ENCODE measurements around the gene MRC2. TPM values are rescaled to one million over a fixed set of nuclear protein-coding genes. Genes with fewer than 3 reads are reported as not detected.

MRC2 gene
- total and polyA plus RNA-seq, 3 donors from 2014 or later = 32.9 to 60.9 (median 40.3) TPM

DNA sequence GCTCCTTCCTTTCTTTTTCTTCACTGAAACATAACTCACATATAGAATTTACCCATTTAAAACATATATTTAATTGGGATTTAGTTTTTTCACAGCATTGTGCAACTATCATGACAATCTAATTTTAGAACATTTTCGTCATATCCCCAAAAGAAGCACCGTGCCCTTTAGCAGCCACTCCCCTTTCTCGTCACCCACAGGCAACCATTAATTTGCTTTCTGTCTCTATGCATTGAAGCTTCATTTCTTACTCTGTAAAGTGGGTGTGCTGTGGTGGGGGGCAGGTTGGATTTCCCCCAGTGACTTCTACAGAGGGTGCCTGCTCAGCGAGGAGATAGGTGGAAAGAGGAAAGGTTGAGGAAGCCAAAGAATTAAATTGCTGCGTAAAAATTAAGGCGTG, 35.8 kb downstream of the MRC2 start:
- Histone ChIP-seq H3K27ac (no peak overlapping the region), H3K36me3 (ENCODE audit: low read depth, missing control alignments) (no peaks in the 10 kb centered on the region), H3K4me3 (no peak overlapping the region), H3K9me3 (no peaks in the 10 kb centered on the region), H3K4me1 (peaks cover 4% of the 10 kb centered on the region), H3K27me3 (no peaks in the 10 kb centered on the region)
- intact Hi-C loops (cut with DNase I; ENCODE audit: low total_unique reads) = no loop called here
- no peak for TF ChIP-seq POLR2A (IDR thresholded peaks at IDR 0.05)
- TF ChIP-seq, protein P1, sequence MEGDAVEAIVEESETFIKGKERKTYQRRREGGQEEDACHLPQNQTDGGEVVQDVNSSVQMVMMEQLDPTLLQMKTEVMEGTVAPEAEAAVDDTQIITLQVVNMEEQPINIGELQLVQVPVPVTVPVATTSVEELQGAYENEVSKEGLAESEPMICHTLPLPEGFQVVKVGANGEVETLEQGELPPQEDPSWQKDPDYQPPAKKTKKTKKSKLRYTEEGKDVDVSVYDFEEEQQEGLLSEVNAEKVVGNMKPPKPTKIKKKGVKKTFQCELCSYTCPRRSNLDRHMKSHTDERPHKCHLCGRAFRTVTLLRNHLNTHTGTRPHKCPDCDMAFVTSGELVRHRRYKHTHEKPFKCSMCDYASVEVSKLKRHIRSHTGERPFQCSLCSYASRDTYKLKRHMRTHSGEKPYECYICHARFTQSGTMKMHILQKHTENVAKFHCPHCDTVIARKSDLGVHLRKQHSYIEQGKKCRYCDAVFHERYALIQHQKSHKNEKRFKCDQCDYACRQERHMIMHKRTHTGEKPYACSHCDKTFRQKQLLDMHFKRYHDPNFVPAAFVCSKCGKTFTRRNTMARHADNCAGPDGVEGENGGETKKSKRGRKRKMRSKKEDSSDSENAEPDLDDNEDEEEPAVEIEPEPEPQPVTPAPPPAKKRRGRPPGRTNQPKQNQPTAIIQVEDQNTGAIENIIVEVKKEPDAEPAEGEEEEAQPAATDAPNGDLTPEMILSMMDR (IDR thresholded peaks at IDR 0.05) = no peak
- DNase-seq = no peak
- 85 to 86% methylated on average over 6 of the region's 6 CpGs for WGBS, 2 donors

DNA sequence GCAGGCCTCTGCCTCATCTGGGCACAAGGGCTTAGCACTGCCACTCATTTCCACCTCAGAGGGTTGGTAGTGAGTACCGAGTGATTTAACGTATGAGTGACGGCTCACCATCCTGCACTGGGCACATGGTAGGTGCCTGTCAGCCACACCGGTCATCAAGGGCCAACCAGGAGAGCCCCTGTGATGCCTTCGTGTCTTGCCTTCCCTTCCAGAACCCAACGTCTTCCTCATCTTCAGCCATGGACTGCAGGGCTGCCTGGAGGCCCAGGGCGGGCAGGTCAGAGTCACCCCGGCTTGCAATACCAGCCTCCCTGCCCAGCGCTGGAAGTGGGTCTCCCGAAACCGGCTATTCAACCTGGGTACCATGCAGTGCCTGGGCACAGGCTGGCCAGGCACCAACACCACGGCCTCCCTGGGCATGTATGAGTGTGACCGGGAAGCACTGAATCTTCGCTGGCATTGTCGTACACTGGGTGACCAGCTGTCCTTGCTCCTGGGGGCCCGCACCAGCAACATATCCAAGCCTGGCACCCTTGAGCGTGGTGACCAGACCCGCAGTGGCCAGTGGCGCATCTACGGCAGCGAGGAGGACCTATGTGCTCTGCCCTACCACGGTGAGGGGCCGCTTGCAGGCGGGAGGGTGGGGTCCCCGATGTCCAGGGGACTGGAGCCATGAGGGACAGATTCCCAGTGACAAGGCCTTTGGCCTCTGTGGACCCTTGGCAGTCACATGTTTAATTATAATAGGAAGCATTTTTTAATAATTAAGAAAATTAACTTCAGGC, 37.1 kb downstream of the MRC2 start:
- no peak for DNase-seq
- Histone ChIP-seq H3K4me1 (no peaks in the 10 kb centered on the region), H3K27me3 (no peaks in the 10 kb centered on the region), H3K27ac (no peak overlapping the region), H3K9me3 (no peaks in the 10 kb centered on the region), H3K4me3 (no peak overlapping the region), H3K36me3 (ENCODE audit: low read depth, missing control alignments) (no peaks in the 10 kb centered on the region)
- intact Hi-C loops (cut with DNase I; ENCODE audit: low total_unique reads) = no loop called here
- 85 to 95% methylated on average over 13 to 25 of the region's 25 CpGs for WGBS, 2 donors
- TF ChIP-seq POLR2A (IDR thresholded peaks at IDR 0.05) = no peak
- TF ChIP-seq, protein P1 (IDR thresholded peaks at IDR 0.05) = no peak

DNA sequence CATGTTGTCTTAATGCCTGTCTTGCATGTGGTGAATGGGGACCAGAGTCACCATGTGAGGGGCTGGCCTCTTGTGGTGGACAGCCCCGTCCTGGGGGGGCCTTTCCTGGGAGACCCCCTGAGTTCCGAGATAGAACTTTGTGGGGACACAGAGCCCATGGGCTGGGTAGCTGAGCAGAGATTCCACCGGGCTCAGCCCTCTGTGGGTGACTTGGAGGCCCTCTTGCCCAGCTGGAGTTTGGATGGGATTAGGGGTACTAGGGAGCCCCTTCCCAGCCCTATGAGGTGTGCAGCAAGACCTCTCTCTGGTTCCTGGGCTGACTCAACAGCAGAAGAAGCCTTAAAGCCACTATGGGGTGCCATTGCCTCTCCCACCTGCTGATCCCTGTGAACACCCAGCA, 38.1 kb downstream of the MRC2 start:
- Histone ChIP-seq H3K27me3 (no peaks in the 10 kb centered on the region), H3K4me1 (no peaks in the 10 kb centered on the region), H3K27ac (no peak overlapping the region), H3K36me3 (ENCODE audit: low read depth, missing control alignments) (no peaks in the 10 kb centered on the region), H3K4me3 (no peak overlapping the region), H3K9me3 (no peaks in the 10 kb centered on the region)
- DNase-seq = no peak
- 91 to 100% methylated on average over 1 to 3 of the region's 3 CpGs for WGBS, 2 donors
- intact Hi-C loops (cut with DNase I; ENCODE audit: low total_unique reads) = no loop called here
- no peak for TF ChIP-seq POLR2A (IDR thresholded peaks at IDR 0.05)
- TF ChIP-seq, protein P1 (IDR thresholded peaks at IDR 0.05) = no peak

DNA sequence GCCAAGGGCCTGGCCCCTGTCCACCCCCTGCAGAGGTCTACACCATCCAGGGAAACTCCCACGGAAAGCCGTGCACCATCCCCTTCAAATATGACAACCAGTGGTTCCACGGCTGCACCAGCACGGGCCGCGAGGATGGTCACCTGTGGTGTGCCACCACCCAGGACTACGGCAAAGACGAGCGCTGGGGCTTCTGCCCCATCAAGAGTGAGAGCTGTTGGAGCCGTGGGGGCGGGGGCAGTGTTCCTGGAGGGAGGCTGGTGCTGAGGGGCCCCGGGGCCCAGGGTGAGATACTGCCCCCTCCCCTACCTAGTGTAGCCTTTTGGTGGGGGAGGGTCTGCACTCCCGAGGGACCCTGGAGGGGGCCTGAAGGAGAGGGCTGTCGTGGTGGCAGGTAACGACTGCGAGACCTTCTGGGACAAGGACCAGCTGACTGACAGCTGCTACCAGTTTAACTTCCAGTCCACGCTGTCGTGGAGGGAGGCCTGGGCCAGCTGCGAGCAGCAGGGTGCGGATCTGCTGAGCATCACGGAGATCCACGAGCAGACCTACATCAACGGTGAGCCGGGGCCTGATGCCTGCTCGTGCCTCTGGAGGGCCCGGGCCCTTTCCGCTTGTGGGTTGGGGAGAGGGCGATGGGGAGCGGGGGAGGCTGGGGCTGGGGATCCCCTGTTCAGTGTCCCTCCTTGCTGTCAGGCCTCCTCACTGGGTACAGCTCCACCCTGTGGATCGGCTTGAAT, 38.8 kb downstream of the MRC2 start:
- Histone ChIP-seq H3K4me3 (no peak overlapping the region), H3K27me3 (no peaks in the 10 kb centered on the region), H3K9me3 (no peaks in the 10 kb centered on the region), H3K27ac (no peak overlapping the region), H3K36me3 (ENCODE audit: low read depth, missing control alignments) (no peaks in the 10 kb centered on the region), H3K4me1 (no peaks in the 10 kb centered on the region)
- no peak for DNase-seq
- intact Hi-C loops (cut with DNase I; ENCODE audit: low total_unique reads) = no loop called here
- TF ChIP-seq POLR2A (IDR thresholded peaks at IDR 0.05) = no peak
- TF ChIP-seq, protein P1 (IDR thresholded peaks at IDR 0.05) = no peak
- WGBS, 2 donors = 69 to 87% methylated on average over 11 to 28 of the region's 30 CpGs
